ENCODE data around the gene SEC31A. TPM values are rescaled to one million over a fixed set of nuclear protein-coding genes. Genes with fewer than 3 reads are reported as not detected.

The SEC31A gene
- total RNA-seq, 1 experiment from 2014 or later: 128 TPM

- no peaks in the 10 kb centered on the region for H3K79me2 ChIP-seq (ENCODE audit: insufficient read depth, low read length)
- H3K4me1 ChIP-seq (ENCODE audit: insufficient read depth, low read length): no peaks in the 10 kb centered on the region
- no peaks in the 10 kb centered on the region for H3K4me1 Mint-ChIP-seq
Observed at GRCh38 chr4:82865592-82865991, 25.4 kb downstream of the SEC31A start.

More at GRCh38 chr4:82865592-82865991, 25.4 kb downstream of the SEC31A start:
- no peak for TF ChIP-seq CTCF (conservative IDR thresholded peaks at IDR 0.05)
- Histone ChIP-seq H3K79me1 (ENCODE audit: insufficient read depth, low read depth, low read length, poor library complexity, severe bottlenecking) (no peaks in the 10 kb centered on the region), H4K91ac (ENCODE audit: insufficient read length, low read depth, low read length) (no peak overlapping the region), H3K9me3 (ENCODE audit: control insufficient read depth, low read depth, low read length) (no peaks in the 10 kb centered on the region), H4K5ac (ENCODE audit: insufficient read length, low read depth, low read length) (no peak overlapping the region), H3K27me3 (ENCODE audit: insufficient read depth, low read length) (no peaks in the 10 kb centered on the region), H3T11ph (ENCODE audit: low read length) (no peak overlapping the region), H3K27ac (ENCODE audit: insufficient read length, low read depth, low read length) (no peak overlapping the region), H2AFZ (ENCODE audit: low read length) (no peak overlapping the region), H2BK120ac (ENCODE audit: low read depth, low read length, poor library complexity, severe bottlenecking) (no peak overlapping the region), H4K8ac (replicated peaks; ENCODE audit: insufficient read length, low read depth, low read length) (no peak overlapping the region), H3K4ac (ENCODE audit: low read depth, low read length) (no peak overlapping the region), H2BK20ac (ENCODE audit: low read depth, low read length, poor library complexity, severe bottlenecking) (no peak overlapping the region), H2BK12ac (ENCODE audit: insufficient read length, low read depth, low read length) (no peak overlapping the region), H2AK5ac (ENCODE audit: insufficient read length, low read length) (no peak overlapping the region), H3K9ac (ENCODE audit: extremely low read depth, insufficient read length, low read length) (no peak overlapping the region), H3K14ac (ENCODE audit: insufficient read depth, low read length) (no peak overlapping the region), H3K18ac (ENCODE audit: insufficient read length, low read depth, low read length) (no peak overlapping the region), H3K23ac (ENCODE audit: insufficient read length, low read depth, low read length) (no peak overlapping the region), H3K4me2 (ENCODE audit: insufficient read depth, insufficient read length, low read length) (no peak overlapping the region), H2BK5ac (ENCODE audit: insufficient read length, low read length) (no peak overlapping the region), H3K56ac (ENCODE audit: insufficient read length, low read depth, low read length) (no peak overlapping the region), H4K20me1 (ENCODE audit: control insufficient read depth, insufficient read depth, insufficient read length) (no peaks in the 10 kb centered on the region), H2BK15ac (ENCODE audit: low read depth, low read length) (no peak overlapping the region), H3K23me2 (ENCODE audit: insufficient read length, low read depth, low read length, poor library complexity, severe bottlenecking) (no peaks in the 10 kb centered on the region)
- Mint-ChIP-seq H3K36me3 (ENCODE audit: insufficient read depth in 1 of 3, low read depth in 3 of 3) (peaks cover 33 to 81% (median 81%) of the 10 kb centered on the region in 3 experiments; a peak in 6 of 7 replicates), H3K9me3 (no peaks in the 10 kb centered on the region), H3K27ac (no peak overlapping the region), H3K4me3 (no peak overlapping the region), H3K27me3 (ENCODE audit: low read depth) (no peaks in the 10 kb centered on the region)
- no CpG with 5 or more reads among the region's 1 CpG for WGBS (ENCODE audit: extremely low coverage, insufficient read length, low lambda C conversion rate)
- DNase-seq: no peak

All from H9 (cell line).